Natural killer cell (primary cell): ENCODE measurements around the gene SLC7A14. TPM values are rescaled to one million over a fixed set of nuclear protein-coding genes. Genes with fewer than 3 reads are reported as not detected.
"Not testable (repeated sequence)": the region's sequence is repeated elsewhere in the genome, so short reads cannot be mapped to it uniquely, and the experiment has no call there.

Source experiments
- ATAC-seq, 3 donors: fragments of 150-1000 bp in 2 of 3; fragments of 200-7000 bp in 1 of 3; cut with Tn5 transposase; 1 replicate in 1 of 3; 2 replicates in 2 of 3; pipeline ENCODE4 v1.10.0; 2021; ENCODE audit warnings: mild to moderate bottlenecking in 2 of 3, moderate library complexity in 2 of 3
- DNase-seq, 2 donors: peaks; one replicate each; pipeline versions ENCODE4 v3.0.0 to v3.0.0-alpha.2; 2013 to 2021; ENCODE audit warnings: mixed read lengths in 1 of 2
- H3K27ac ChIP-seq: one replicate; pipeline ENCODE4 v1.5.1; 2013; ENCODE audit warnings: mild to moderate bottlenecking, low read length
- H3K27me3 ChIP-seq: one replicate; pipeline ENCODE4 v1.6.1; 2013; ENCODE audit warnings: low read length; ENCODE audit not compliant: control insufficient read depth, insufficient read depth
- H3K36me3 ChIP-seq: one replicate; pipeline ENCODE4 v1.6.1; 2013; ENCODE audit warnings: low read length; ENCODE audit not compliant: control insufficient read depth, insufficient read depth
- H3K4me1 ChIP-seq: one replicate; pipeline ENCODE4 v1.6.1; 2013; ENCODE audit warnings: low read length; ENCODE audit not compliant: control insufficient read depth, insufficient read depth
- H3K4me3 ChIP-seq: one replicate; pipeline ENCODE4 v1.5.1; 2013; ENCODE audit warnings: low read length
- H3K9me3 ChIP-seq: one replicate; pipeline ENCODE4 v1.6.1; 2013; ENCODE audit warnings: low read length; ENCODE audit not compliant: control insufficient read depth, insufficient read depth
- H3K27ac Mint-ChIP-seq, 2 donors: one replicate each; pipeline ENCODE4 v1.8.0; 2022; ENCODE audit warnings: mild to moderate bottlenecking in 2 of 2, mixed read lengths in 2 of 2, moderate library complexity in 1 of 2
- H3K27me3 Mint-ChIP-seq, 2 donors: one replicate each; pipeline ENCODE4 v1.8.0; 2022; ENCODE audit warnings: low read depth in 2 of 2, mixed read lengths in 2 of 2
- H3K36me3 Mint-ChIP-seq: one replicate; pipeline ENCODE4 v1.8.0; 2022; ENCODE audit warnings: mixed read lengths
- H3K4me1 Mint-ChIP-seq, 2 donors: one replicate each; pipeline ENCODE4 v1.8.0; 2022; ENCODE audit warnings: mixed read lengths in 2 of 2
- H3K4me3 Mint-ChIP-seq: one replicate; pipeline ENCODE4 v1.8.0; 2022; ENCODE audit warnings: mild to moderate bottlenecking, moderate library complexity, mixed read lengths
- H3K9me3 Mint-ChIP-seq, 2 donors: one replicate each; pipeline ENCODE4 v1.8.0; 2022; ENCODE audit warnings: mixed read lengths in 2 of 2
- CTCF ChIP-seq: fragments of 200-600 bp; IDR thresholded peaks from one replicate; pipeline ENCODE4 v1.8.0; 2022; ENCODE audit warnings: antibody characterized with exemption
- WGBS: methylation state at CpG from one replicate; pipeline ENCODE4 v1.1.7; 2013; ENCODE audit warnings: missing lambda C conversion rate; ENCODE audit not compliant: insufficient coverage; 5-methylcytosine and 5-hydroxymethylcytosine counted together
- intact Hi-C: fragments of 100-400 bp; cut with micrococcal nuclease; formaldehyde crosslinking; loops from one replicate; pipeline ENCODE4 v1.14.2; 2022
- total RNA-seq, 4 donors: library from RNA; stranded (reverse); fragments of 120-200 nt in 1 of 4; gene quantifications; one replicate each; pipeline versions ENCODE4 v1.2.3 to v1.2.4, GENCODE V29; 2013 to 2022

SLC7A14 gene
- total RNA-seq, 3 donors from 2014 or later (not counting 1 experiment from before 2014, with no cell fraction given) = not detected

GRCh38 chr3:170572665-170573253 lies 13.1 kb downstream of the SLC7A14 start:
- Mint-ChIP-seq H3K27ac (no peak overlapping the region), H3K4me3 (no peak overlapping the region), H3K9me3 (no peaks in the 10 kb centered on the region), H3K4me1 (no peaks in the 10 kb centered on the region), H3K27me3 (peaks cover 5 to 24% of the 10 kb centered on the region in 2 donors), H3K36me3 (no peaks in the 10 kb centered on the region)
- DNase-seq (no peak), ATAC-seq (no peak)
- H3K9me3 ChIP-seq = no peaks in the 10 kb centered on the region
- WGBS = 61% methylated on average over 2 of the region's 3 CpGs
- H3K36me3 ChIP-seq = no peaks in the 10 kb centered on the region
- no peak overlapping the region for H3K27ac ChIP-seq
- no peaks in the 10 kb centered on the region for H3K4me1 ChIP-seq
- intact Hi-C loops = no loop called here
- no peak overlapping the region for H3K4me3 ChIP-seq
- peaks cover 2% of the 10 kb centered on the region for H3K27me3 ChIP-seq
- no peak for TF ChIP-seq CTCF

DNA sequence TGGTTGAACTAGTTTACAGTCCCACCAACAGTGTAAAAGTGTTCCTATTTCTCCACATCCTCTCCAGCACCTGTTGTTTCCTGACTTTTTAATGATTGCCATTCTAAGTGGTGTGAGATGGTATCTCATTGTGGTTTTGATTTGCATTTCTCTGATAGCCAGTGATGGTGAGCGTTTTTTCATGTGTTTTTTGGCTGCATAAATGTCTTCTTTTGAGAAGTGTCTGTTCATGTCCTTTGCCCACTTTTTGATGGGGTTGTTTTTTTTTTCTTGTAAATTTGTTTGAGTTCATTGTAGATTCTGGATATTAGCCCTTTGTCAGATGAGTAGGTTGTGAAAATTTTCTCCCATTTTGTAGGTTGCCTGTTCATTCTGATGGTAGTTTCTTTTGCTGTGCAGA lies 18.3 kb downstream of the SLC7A14 start:
- H3K27ac ChIP-seq, H3K9me3 ChIP-seq, H3K36me3 Mint-ChIP-seq, H3K4me1 Mint-ChIP-seq, H3K27me3 ChIP-seq, H3K27ac Mint-ChIP-seq, H3K4me3 ChIP-seq, H3K9me3 Mint-ChIP-seq, H3K36me3 ChIP-seq, H3K4me3 Mint-ChIP-seq, H3K4me1 ChIP-seq, ATAC-seq, intact Hi-C loops, DNase-seq: not testable (repeated sequence)
- WGBS = no CpG with 5 or more reads among the region's 1 CpG
- H3K27me3 Mint-ChIP-seq = peaks cover 12 to 18% of the 10 kb centered on the region in 2 donors

DNA sequence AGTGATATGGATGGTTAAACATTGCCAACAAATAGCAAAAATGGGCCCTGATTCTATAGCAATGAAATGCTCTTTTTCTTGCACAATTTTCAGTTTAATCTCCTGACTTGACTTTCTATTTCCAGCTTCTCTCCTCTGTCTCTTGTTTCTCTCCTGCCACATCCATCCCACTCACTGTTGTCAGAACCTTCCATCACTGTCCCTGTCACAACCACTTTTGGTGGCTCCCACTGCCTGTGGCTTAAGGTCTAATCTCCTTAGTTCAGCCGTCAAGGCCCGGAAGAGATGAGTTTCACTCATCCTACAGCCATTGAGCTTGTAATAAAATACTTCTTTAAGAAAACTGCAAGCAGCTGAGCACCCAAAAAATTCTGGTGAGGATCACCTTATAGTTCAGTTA lies 19.5 kb downstream of the SLC7A14 start:
- no peak for TF ChIP-seq CTCF
- H3K9me3 ChIP-seq = no peaks in the 10 kb centered on the region
- H3K4me3 ChIP-seq = no peak overlapping the region
- no peaks in the 10 kb centered on the region for H3K36me3 Mint-ChIP-seq
- H3K9me3 Mint-ChIP-seq = no peaks in the 10 kb centered on the region
- H3K27ac ChIP-seq = no peak overlapping the region
- no peak overlapping the region for H3K4me3 Mint-ChIP-seq
- H3K36me3 ChIP-seq = no peaks in the 10 kb centered on the region
- H3K4me1 ChIP-seq = no peaks in the 10 kb centered on the region
- H3K27me3 ChIP-seq = peaks cover 2% of the 10 kb centered on the region
- ATAC-seq (no peak), DNase-seq (no peak)
- H3K27ac Mint-ChIP-seq = no peak overlapping the region
- H3K27me3 Mint-ChIP-seq = peaks cover 10 to 25% of the 10 kb centered on the region in 2 donors
- intact Hi-C loops = no loop called here
- WGBS = 95% methylated on average over 2 of the region's 2 CpGs
- H3K4me1 Mint-ChIP-seq = peaks cover 0 to under 1% of the 10 kb centered on the region in 2 donors

GRCh38 chr3:170565495-170565894 lies 20.4 kb downstream of the SLC7A14 start:
- Histone ChIP-seq H3K27ac (no peak overlapping the region), H3K4me1 (no peaks in the 10 kb centered on the region), H3K27me3 (no peaks in the 10 kb centered on the region), H3K4me3 (no peak overlapping the region), H3K9me3 (no peaks in the 10 kb centered on the region), H3K36me3 (no peaks in the 10 kb centered on the region)
- 100% methylated on average over 2 of the region's 2 CpGs for WGBS
- ATAC-seq (no peak), DNase-seq (no peak)
- Mint-ChIP-seq H3K27ac (no peak overlapping the region), H3K36me3 (no peaks in the 10 kb centered on the region), H3K27me3 (peaks cover 12 to 30% of the 10 kb centered on the region in 2 donors), H3K9me3 (no peaks in the 10 kb centered on the region), H3K4me3 (no peak overlapping the region), H3K4me1 (peaks cover 6 to 10% of the 10 kb centered on the region in 2 donors)
- intact Hi-C loops = no loop called here
- TF ChIP-seq CTCF = no peak
